ENCODE measurements around the gene UBE2H.

The UBE2H gene

GRCh38 chr7:129980667-129981066 lies 27.9 kb upstream of the UBE2H start (continued):
- TF ChIP-seq, protein P1, sequence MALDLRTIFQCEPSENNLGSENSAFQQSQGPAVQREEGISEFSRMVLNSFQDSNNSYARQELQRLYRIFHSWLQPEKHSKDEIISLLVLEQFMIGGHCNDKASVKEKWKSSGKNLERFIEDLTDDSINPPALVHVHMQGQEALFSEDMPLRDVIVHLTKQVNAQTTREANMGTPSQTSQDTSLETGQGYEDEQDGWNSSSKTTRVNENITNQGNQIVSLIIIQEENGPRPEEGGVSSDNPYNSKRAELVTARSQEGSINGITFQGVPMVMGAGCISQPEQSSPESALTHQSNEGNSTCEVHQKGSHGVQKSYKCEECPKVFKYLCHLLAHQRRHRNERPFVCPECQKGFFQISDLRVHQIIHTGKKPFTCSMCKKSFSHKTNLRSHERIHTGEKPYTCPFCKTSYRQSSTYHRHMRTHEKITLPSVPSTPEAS (tag by site-specific recombination; IDR thresholded peaks at IDR 0.05), result no peak
- TF ChIP-seq MEIS1 (CRISPR knock-in tag; IDR thresholded peaks at IDR 0.05; ENCODE audit: borderline replicate concordance) (no peak), ZNF571 (tag by site-specific recombination; IDR thresholded peaks at IDR 0.05) (no peak), ZNF366 (tag by site-specific recombination; conservative IDR thresholded peaks at IDR 0.05) (no peak)

- Histone ChIP-seq H3K4me1 (ENCODE audit: control insufficient read depth, insufficient read depth, low read length) (no peaks in the 10 kb centered on the region), H3K9me3 (ENCODE audit: control insufficient read depth, insufficient read depth, low read depth, low read length) (no peaks in the 10 kb centered on the region), H3K27ac (ENCODE audit: extremely low read depth, low read depth, low read length) (no peak overlapping the region), H3K36me3 (ENCODE audit: control insufficient read depth in 2 of 2, insufficient read depth in 1 of 2, low read length in 2 of 2) (no peaks in the 10 kb centered on the region), H3K4me3 (ENCODE audit: low read depth, low read length) (no peak overlapping the region)
- ChIA-PET CTCF (interaction anchor here (0.7 kb wide), 1 partner anchor 855 kb away, joined by 3 read pairs; no protein-coding TSS in a partner anchor), POLR2A (interaction anchor here (0.5 kb wide), 1 partner anchor 36 kb away, joined by 3 read pairs; no protein-coding TSS in a partner anchor)
- TF ChIP-seq ZNF544 (tag by site-specific recombination; IDR thresholded peaks at IDR 0.05) (no peak), ZNF571 (tag by site-specific recombination; IDR thresholded peaks at IDR 0.05) (no peak), ZNF426 (tag by site-specific recombination; IDR thresholded peaks at IDR 0.05) (no peak)
- TF ChIP-seq, protein P2, sequence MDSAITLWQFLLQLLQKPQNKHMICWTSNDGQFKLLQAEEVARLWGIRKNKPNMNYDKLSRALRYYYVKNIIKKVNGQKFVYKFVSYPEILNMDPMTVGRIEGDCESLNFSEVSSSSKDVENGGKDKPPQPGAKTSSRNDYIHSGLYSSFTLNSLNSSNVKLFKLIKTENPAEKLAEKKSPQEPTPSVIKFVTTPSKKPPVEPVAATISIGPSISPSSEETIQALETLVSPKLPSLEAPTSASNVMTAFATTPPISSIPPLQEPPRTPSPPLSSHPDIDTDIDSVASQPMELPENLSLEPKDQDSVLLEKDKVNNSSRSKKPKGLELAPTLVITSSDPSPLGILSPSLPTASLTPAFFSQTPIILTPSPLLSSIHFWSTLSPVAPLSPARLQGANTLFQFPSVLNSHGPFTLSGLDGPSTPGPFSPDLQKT (IDR thresholded peaks at IDR 0.05; ENCODE audit: borderline replicate concordance, low read depth, low read length), result no peak
These were observed 22.5 kb upstream of the UBE2H start for GRCh38 chr7:129975309-129975708.

GRCh38 chr7:129970816-129971215 lies 18.1 kb upstream of the UBE2H start:
- TF ChIP-seq ZNF600 (tag by site-specific recombination; IDR thresholded peaks at IDR 0.05) (no peak), ZBTB21 (tag by site-specific recombination; IDR thresholded peaks at IDR 0.05) (no peak), ZNF837 (tag by site-specific recombination; IDR thresholded peaks at IDR 0.05) (no peak), ZNF701 (tag by site-specific recombination; IDR thresholded peaks at IDR 0.05) (no peak), ZNF791 (tag by site-specific recombination; IDR thresholded peaks at IDR 0.05) (no peak), ZNF624 (tag by site-specific recombination; IDR thresholded peaks at IDR 0.05) (no peak)
- TF ChIP-seq, protein P3, sequence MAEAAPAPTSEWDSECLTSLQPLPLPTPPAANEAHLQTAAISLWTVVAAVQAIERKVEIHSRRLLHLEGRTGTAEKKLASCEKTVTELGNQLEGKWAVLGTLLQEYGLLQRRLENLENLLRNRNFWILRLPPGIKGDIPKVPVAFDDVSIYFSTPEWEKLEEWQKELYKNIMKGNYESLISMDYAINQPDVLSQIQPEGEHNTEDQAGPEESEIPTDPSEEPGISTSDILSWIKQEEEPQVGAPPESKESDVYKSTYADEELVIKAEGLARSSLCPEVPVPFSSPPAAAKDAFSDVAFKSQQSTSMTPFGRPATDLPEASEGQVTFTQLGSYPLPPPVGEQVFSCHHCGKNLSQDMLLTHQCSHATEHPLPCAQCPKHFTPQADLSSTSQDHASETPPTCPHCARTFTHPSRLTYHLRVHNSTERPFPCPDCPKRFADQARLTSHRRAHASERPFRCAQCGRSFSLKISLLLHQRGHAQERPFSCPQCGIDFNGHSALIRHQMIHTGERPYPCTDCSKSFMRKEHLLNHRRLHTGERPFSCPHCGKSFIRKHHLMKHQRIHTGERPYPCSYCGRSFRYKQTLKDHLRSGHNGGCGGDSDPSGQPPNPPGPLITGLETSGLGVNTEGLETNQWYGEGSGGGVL (tag by site-specific recombination; IDR thresholded peaks at IDR 0.05), result no peak
- no peak overlapping the region for H3K27ac ChIP-seq (ENCODE audit: extremely low read depth, low read depth, low read length)
- no peaks in the 10 kb centered on the region for H3K9me3 ChIP-seq (ENCODE audit: control insufficient read depth, insufficient read depth, low read depth, low read length)
- H3K4me1 ChIP-seq (ENCODE audit: control insufficient read depth, insufficient read depth, low read length), result no peaks in the 10 kb centered on the region; the same call in 1 of the 2 replicates
- ChIA-PET CTCF (interaction anchor here (0.7 kb wide), 1 partner anchor 40 kb away, joined by 4 read pairs; no protein-coding TSS in a partner anchor), POLR2A (interaction anchor here (0.6 kb wide), 1 partner anchor 43 kb away, joined by 3 read pairs; no protein-coding TSS in a partner anchor)
- H3K4me3 ChIP-seq (ENCODE audit: low read depth, low read length), result no peak overlapping the region
- H3K36me3 ChIP-seq (ENCODE audit: control insufficient read depth in 2 of 2, insufficient read depth in 1 of 2, low read length in 2 of 2), result no peaks in the 10 kb centered on the region

GRCh38 chr7:129969881-129970446 lies 17.2 kb upstream of the UBE2H start:
- CTCF ChIA-PET, result interaction anchor here (0.7 kb wide), 1 partner anchor 41 kb away, joined by 4 read pairs; no protein-coding TSS in a partner anchor
- peak; percentile 48; the same call in 1 of the 2 replicates for TF ChIP-seq ZBTB17 (tag by site-specific recombination; IDR thresholded peaks at IDR 0.05)
- TF ChIP-seq CTCF (tag by site-specific recombination; IDR thresholded peaks at IDR 0.05), result no peak
- TF ChIP-seq, protein P4, sequence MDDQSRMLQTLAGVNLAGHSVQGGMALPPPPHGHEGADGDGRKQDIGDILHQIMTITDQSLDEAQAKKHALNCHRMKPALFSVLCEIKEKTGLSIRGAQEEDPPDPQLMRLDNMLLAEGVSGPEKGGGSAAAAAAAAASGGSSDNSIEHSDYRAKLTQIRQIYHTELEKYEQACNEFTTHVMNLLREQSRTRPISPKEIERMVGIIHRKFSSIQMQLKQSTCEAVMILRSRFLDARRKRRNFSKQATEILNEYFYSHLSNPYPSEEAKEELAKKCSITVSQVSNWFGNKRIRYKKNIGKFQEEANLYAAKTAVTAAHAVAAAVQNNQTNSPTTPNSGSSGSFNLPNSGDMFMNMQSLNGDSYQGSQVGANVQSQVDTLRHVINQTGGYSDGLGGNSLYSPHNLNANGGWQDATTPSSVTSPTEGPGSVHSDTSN (CRISPR knock-in tag; IDR thresholded peaks at IDR 0.05), result no peak
- TF ChIP-seq KLF1 (tag by site-specific recombination; IDR thresholded peaks at IDR 0.05), result peak; percentile 82
- TF ChIP-seq ZNF239 (tag by site-specific recombination; IDR thresholded peaks at IDR 0.05), result no peak
- no peak for TF ChIP-seq ZNF366 (tag by site-specific recombination; conservative IDR thresholded peaks at IDR 0.05)
- POLR2A ChIA-PET, result interaction anchor here (0.6 to 1.4 kb wide), 3 partner anchors 16 to 1515 kb away, joined by 3 to 4 read pairs (median 3); no protein-coding TSS in a partner anchor
- Histone ChIP-seq H3K4me1 (ENCODE audit: control insufficient read depth, insufficient read depth, low read length) (no peaks in the 10 kb centered on the region; the same call in 1 of the 2 replicates), H3K9me3 (ENCODE audit: control insufficient read depth, insufficient read depth, low read depth, low read length) (no peaks in the 10 kb centered on the region), H3K4me3 (ENCODE audit: low read depth, low read length) (no peak overlapping the region), H3K36me3 (ENCODE audit: control insufficient read depth in 2 of 2, insufficient read depth in 1 of 2, low read length in 2 of 2) (no peaks in the 10 kb centered on the region), H3K27ac (ENCODE audit: extremely low read depth, low read depth, low read length) (no peak overlapping the region; the same call in 1 of the 2 replicates)

Data from HEK293 (cell line).